ENCODE data around the gene PABPN1. TPM values are rescaled to one million over a fixed set of nuclear protein-coding genes. Genes with fewer than 3 reads are reported as not detected.
A peak's percentile ranks its signal among the peaks of the same experiment; 100 is the strongest.

Gene PABPN1
- total and polyA plus RNA-seq, 10 donors: 52.1 to 152 (median 132) TPM

GRCh38 chr14:23319746-23320583 is 1.3 kb upstream of the PABPN1 start:
- Histone ChIP-seq H3K4me1 (peaks cover 15 to 39% (median 31%) of the 10 kb centered on the region in 6 donors), H3K36me3 (peaks cover 8 to 42% (median 20%) of the 10 kb centered on the region in 6 donors), H3K9me3 (no peaks in the 10 kb centered on the region), H3K27ac (peak overlapping the region; percentile 87 to 98 (median 96)), H3K27me3 (replicated peaks in 1 of 7) (no peaks in the 10 kb centered on the region), H3K4me3 (peak overlapping the region in 7 of 8 donors; percentile 10 to 96 (median 43))
- no peak for DNase-seq
- WGBS, 5 donors: 70 to 82% (median 73%) methylated on average over 17 of the region's 17 CpGs
- TF ChIP-seq, protein P1, sequence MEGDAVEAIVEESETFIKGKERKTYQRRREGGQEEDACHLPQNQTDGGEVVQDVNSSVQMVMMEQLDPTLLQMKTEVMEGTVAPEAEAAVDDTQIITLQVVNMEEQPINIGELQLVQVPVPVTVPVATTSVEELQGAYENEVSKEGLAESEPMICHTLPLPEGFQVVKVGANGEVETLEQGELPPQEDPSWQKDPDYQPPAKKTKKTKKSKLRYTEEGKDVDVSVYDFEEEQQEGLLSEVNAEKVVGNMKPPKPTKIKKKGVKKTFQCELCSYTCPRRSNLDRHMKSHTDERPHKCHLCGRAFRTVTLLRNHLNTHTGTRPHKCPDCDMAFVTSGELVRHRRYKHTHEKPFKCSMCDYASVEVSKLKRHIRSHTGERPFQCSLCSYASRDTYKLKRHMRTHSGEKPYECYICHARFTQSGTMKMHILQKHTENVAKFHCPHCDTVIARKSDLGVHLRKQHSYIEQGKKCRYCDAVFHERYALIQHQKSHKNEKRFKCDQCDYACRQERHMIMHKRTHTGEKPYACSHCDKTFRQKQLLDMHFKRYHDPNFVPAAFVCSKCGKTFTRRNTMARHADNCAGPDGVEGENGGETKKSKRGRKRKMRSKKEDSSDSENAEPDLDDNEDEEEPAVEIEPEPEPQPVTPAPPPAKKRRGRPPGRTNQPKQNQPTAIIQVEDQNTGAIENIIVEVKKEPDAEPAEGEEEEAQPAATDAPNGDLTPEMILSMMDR (IDR thresholded peaks at IDR 0.05 in 8 of 11, conservative IDR thresholded peaks at IDR 0.05 in 3 of 11): no peak
- no peak for TF ChIP-seq POLR2AphosphoS5 (IDR thresholded peaks at IDR 0.05)
- TF ChIP-seq POLR2A (IDR thresholded peaks at IDR 0.05): no peak
- intact Hi-C loops (cut with DNase I; ENCODE audit: low total_unique reads): loop anchor here (10.0 kb wide), 2 partner anchors 145 to 245 kb away; partner anchors contain the start of genes AP1G2 and NGDN

DNA sequence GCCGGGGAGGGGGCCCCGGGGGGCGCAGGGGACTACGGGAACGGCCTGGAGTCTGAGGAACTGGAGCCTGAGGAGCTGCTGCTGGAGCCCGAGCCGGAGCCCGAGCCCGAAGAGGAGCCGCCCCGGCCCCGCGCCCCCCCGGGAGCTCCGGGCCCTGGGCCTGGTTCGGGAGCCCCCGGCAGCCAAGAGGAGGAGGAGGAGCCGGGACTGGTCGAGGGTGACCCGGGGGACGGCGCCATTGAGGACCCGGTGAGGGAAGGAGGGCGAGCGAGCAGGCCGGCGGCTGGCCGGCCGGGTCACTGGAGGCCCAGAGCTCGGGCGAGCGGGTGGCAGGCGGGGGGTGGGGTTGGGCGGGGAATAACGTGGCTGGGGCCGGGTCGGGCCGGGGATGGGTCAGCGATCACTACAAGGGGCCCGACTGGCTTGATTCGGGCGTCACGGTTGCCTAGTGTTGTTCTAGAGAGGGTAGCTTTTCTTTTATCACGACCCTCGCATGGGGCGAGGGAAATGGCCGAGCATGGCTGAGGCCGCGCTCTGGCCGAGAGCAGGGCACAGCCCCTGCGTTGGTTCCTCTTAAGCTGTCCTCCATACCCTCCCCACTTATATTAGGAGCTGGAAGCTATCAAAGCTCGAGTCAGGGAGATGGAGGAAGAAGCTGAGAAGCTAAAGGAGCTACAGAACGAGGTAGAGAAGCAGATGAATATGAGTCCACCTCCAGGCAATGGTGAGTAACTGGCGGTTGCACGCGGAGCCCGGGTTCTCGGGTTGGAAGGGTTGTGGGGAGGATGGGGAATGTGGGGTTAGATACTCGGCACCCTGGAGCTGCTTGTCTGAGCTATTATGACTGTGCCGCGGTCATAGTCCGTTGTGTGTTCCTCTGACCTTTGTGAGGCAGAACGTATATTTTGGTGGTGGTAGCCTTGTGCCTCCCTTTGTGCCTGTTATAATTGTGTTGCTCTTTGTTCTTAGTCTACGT is 603 bp downstream of the PABPN1 start:
- WGBS, 5 donors: 0 to 2% (median 1%) methylated on average over 31 to 64 of the region's 64 CpGs
- peak in 2 of 3 donors; percentile 8 to 47 for TF ChIP-seq POLR2AphosphoS5 (IDR thresholded peaks at IDR 0.05)
- TF ChIP-seq POLR2A (IDR thresholded peaks at IDR 0.05): no peak
- intact Hi-C loops (cut with DNase I; ENCODE audit: low total_unique reads): loop anchor here (10.0 kb wide), 2 partner anchors 143 to 243 kb away; partner anchors contain the start of genes AP1G2 and NGDN
- H3K27ac ChIP-seq: peak overlapping the region; percentile 93 to 98 (median 96)
- no peaks in the 10 kb centered on the region for H3K9me3 ChIP-seq
- peaks cover 8 to 54% (median 28%) of the 10 kb centered on the region in 6 donors for H3K36me3 ChIP-seq
- H3K4me3 ChIP-seq: peak overlapping the region; percentile 61 to 96 (median 85)
- peak; percentile 84 for DNase-seq
- H3K27me3 ChIP-seq (replicated peaks in 1 of 7): no peaks in the 10 kb centered on the region
- H3K4me1 ChIP-seq: peaks cover 15 to 39% (median 31%) of the 10 kb centered on the region in 6 donors

DNA sequence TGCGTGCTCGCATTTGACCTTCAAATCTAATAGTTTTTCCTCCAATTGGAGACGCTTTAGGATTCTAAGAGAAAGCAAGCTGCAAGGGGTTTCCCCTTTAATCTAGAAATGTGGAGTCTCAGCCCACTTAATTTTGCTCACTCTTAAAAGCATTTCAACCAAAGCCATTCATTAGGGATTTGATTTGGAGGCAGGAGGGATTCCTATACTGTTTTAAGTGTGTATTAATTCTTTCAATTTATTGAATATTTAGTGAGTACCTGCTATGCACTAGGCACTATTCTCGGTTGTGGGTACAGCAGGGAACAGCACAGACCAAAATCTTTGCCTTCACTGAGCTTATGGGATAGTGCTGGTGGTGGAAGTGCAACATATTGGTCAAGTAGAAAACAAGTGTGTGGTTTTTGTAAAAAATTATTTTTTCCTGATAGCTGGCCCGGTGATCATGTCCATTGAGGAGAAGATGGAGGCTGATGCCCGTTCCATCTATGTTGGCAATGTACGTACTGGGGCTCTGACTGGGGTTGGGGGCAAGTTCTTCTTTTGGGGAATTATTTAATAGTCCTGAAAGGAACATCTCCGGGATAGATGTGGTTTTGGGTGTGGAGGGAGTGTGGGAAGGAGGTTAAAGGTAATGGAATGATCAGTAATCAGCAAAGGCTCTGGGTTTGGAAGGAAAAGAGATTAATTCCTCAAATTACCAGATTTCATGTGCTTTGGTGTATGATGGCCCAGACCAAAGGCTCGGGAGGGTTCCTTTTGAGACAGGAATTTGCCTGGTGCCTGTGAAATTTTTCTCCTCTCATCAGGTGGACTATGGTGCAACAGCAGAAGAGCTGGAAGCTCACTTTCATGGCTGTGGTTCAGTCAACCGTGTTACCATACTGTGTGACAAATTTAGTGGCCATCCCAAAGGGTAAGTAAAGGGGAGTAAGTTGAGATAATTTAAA is 1.6 kb downstream of the PABPN1 start:
- intact Hi-C loops (cut with DNase I; ENCODE audit: low total_unique reads): loop anchor here (10.0 kb wide), 2 partner anchors 142 to 242 kb away; partner anchors contain the start of genes AP1G2 and NGDN
- H3K27me3 ChIP-seq (replicated peaks in 1 of 7): no peaks in the 10 kb centered on the region
- H3K4me1 ChIP-seq: peaks cover 15 to 41% (median 31%) of the 10 kb centered on the region in 6 donors
- H3K9me3 ChIP-seq: no peaks in the 10 kb centered on the region
- H3K27ac ChIP-seq: peak overlapping the region in 7 of 8 donors; percentile 14 to 98 (median 94)
- WGBS, 5 donors: 54 to 63% (median 56%) methylated on average over 10 of the region's 10 CpGs
- DNase-seq: no peak
- peak overlapping the region; percentile 61 to 96 (median 85) for H3K4me3 ChIP-seq
- peaks cover 8 to 50% (median 28%) of the 10 kb centered on the region in 6 donors for H3K36me3 ChIP-seq
- no peak for TF ChIP-seq POLR2AphosphoS5 (IDR thresholded peaks at IDR 0.05)
- TF ChIP-seq, protein P1 (IDR thresholded peaks at IDR 0.05 in 8 of 11, conservative IDR thresholded peaks at IDR 0.05 in 3 of 11): no peak
- no peak for TF ChIP-seq POLR2A (IDR thresholded peaks at IDR 0.05)
